Astrocyte (in vitro differentiated cells and primary cell): Measurements from ENCODE around the gene TAB3. TPM values are rescaled to one million over a fixed set of nuclear protein-coding genes. Genes with fewer than 3 reads are reported as not detected.

Source experiments
- DNase-seq: peaks from one replicate; pipeline ENCODE4 v3.0.0-alpha.2; 2010; ENCODE audit warnings: low read depth
- FAIRE-seq: peaks from 2 replicates; lab custom pipeline; 2011; peaks lifted over from hg19 to GRCh38; lab: Jason Lieb, UNC
- H2AFZ ChIP-seq: 2 replicates; pipeline ENCODE4 v1.6.0; 2012; ENCODE audit warnings: low read depth, low read length, inconsistent platforms
- H3K27ac ChIP-seq: 2 replicates; pipeline ENCODE4 v1.5.1; 2011; ENCODE audit warnings: low read depth, low read length, inconsistent platforms
- H3K27me3 ChIP-seq: 2 replicates; pipeline ENCODE4 v1.6.0; 2011; ENCODE audit warnings: low read length, inconsistent platforms; ENCODE audit not compliant: insufficient read depth
- H3K36me3 ChIP-seq: 2 replicates; pipeline ENCODE4 v1.5.1; 2011; ENCODE audit warnings: low read length, inconsistent platforms; ENCODE audit not compliant: insufficient read depth
- H3K4me1 ChIP-seq: 2 replicates; pipeline ENCODE4 v1.5.1; 2011; ENCODE audit warnings: low read length, inconsistent platforms; ENCODE audit not compliant: insufficient read depth
- H3K4me2 ChIP-seq: 2 replicates; pipeline ENCODE4 v1.6.0; 2012; ENCODE audit warnings: low read length, inconsistent platforms
- H3K4me3 ChIP-seq: 2 replicates; pipeline ENCODE4 v1.5.1; 2011; ENCODE audit warnings: low read depth, mild to moderate bottlenecking, low read length, inconsistent platforms; ENCODE audit not compliant: insufficient read depth
- H3K79me2 ChIP-seq: 2 replicates; pipeline ENCODE4 v1.6.0; 2012; ENCODE audit warnings: mild to moderate bottlenecking, low read length, inconsistent platforms; ENCODE audit not compliant: insufficient read depth
- H3K9ac ChIP-seq: 2 replicates; pipeline ENCODE4 v1.6.0; 2012; ENCODE audit warnings: mild to moderate bottlenecking, low read length, inconsistent platforms
- H3K9me3 ChIP-seq: 2 replicates; pipeline ENCODE4 v1.5.1; 2012; ENCODE audit warnings: low read depth, mild to moderate bottlenecking, low read length, inconsistent platforms; ENCODE audit not compliant: insufficient read depth
- H4K20me1 ChIP-seq: 2 replicates; pipeline ENCODE4 v1.6.0; 2012; ENCODE audit warnings: low read length, inconsistent platforms; ENCODE audit not compliant: insufficient read depth
- H3K27ac Mint-ChIP-seq: one replicate; pipeline ENCODE4 v1.8.0; 2021; ENCODE audit warnings: mild to moderate bottlenecking, mixed read lengths; ENCODE audit not compliant: unreplicated experiment
- H3K27me3 Mint-ChIP-seq: one replicate; pipeline ENCODE4 v1.8.0; 2021; ENCODE audit warnings: low read depth, mixed read lengths; ENCODE audit not compliant: unreplicated experiment
- H3K36me3 Mint-ChIP-seq: one replicate; pipeline ENCODE4 v1.8.0; 2021; ENCODE audit warnings: low read depth, mixed read lengths; ENCODE audit not compliant: unreplicated experiment
- H3K4me1 Mint-ChIP-seq: one replicate; pipeline ENCODE4 v1.8.0; 2021; ENCODE audit warnings: low read depth, mixed read lengths; ENCODE audit not compliant: unreplicated experiment
- H3K4me3 Mint-ChIP-seq: one replicate; pipeline ENCODE4 v1.8.0; 2021; ENCODE audit warnings: mild to moderate bottlenecking, moderate library complexity, mixed read lengths; ENCODE audit not compliant: unreplicated experiment
- H3K9me3 Mint-ChIP-seq: one replicate; pipeline ENCODE4 v1.8.0; 2021; ENCODE audit warnings: mild to moderate bottlenecking, mixed read lengths; ENCODE audit not compliant: unreplicated experiment
- EZH2 ChIP-seq: IDR thresholded peaks from 2 replicates; pipeline ENCODE4 v1.6.1; 2012; ENCODE audit warnings: mild to moderate bottlenecking, low read length, inconsistent platforms; ENCODE audit not compliant: insufficient read depth
- total RNA-seq: library from RNA; stranded (reverse); gene quantifications from 2 replicates; pipeline ENCODE4 v1.2.1, GENCODE V29; 2021
- TF ChIP-seq, protein P1 (sequence below): IDR thresholded peaks from 2 replicates; pipeline ENCODE4 v1.5.1; 2011; ENCODE audit warnings: low read depth, mild to moderate bottlenecking, inconsistent platforms, low read length, moderate library complexity; ENCODE audit not compliant: insufficient read depth

Gene TAB3
- total RNA-seq, 1 donor from 2014 or later: 19.3 TPM

DNA sequence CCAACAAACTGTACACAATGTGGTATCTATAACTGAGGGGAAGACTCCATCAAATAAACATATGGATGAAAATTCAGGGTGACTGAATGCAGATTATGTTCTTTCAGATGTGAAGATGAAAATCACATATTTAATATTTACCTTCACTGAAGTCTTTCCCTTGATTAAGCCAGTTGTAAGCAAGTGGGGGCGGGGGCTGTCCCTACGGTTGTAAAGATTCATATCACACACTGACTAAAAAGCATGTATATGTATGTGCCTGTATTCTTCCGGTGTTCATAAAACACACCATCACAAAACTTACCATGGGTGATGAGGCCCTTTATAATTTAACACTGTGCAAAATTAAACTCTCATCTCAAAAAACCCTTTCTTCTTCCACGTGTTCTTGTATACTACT, 1.3 kb downstream of the TAB3 start:
- no peaks in the 10 kb centered on the region for H3K9me3 Mint-ChIP-seq
- Histone ChIP-seq H3K4me2 (peak overlapping the region; percentile 91), H3K4me1 (no peaks in the 10 kb centered on the region), H2AFZ (no peak overlapping the region), H4K20me1 (peaks cover 6% of the 10 kb centered on the region), H3K27me3 (no peaks in the 10 kb centered on the region), H3K36me3 (no peaks in the 10 kb centered on the region), H3K79me2 (peaks cover 59% of the 10 kb centered on the region), H3K9ac (no peak overlapping the region), H3K4me3 (peak overlapping the region; percentile 69), H3K9me3 (no peaks in the 10 kb centered on the region), H3K27ac (no peak overlapping the region)
- no peak for FAIRE-seq
- no peaks in the 10 kb centered on the region for H3K36me3 Mint-ChIP-seq
- H3K27me3 Mint-ChIP-seq: no peaks in the 10 kb centered on the region
- TF ChIP-seq, protein P1, sequence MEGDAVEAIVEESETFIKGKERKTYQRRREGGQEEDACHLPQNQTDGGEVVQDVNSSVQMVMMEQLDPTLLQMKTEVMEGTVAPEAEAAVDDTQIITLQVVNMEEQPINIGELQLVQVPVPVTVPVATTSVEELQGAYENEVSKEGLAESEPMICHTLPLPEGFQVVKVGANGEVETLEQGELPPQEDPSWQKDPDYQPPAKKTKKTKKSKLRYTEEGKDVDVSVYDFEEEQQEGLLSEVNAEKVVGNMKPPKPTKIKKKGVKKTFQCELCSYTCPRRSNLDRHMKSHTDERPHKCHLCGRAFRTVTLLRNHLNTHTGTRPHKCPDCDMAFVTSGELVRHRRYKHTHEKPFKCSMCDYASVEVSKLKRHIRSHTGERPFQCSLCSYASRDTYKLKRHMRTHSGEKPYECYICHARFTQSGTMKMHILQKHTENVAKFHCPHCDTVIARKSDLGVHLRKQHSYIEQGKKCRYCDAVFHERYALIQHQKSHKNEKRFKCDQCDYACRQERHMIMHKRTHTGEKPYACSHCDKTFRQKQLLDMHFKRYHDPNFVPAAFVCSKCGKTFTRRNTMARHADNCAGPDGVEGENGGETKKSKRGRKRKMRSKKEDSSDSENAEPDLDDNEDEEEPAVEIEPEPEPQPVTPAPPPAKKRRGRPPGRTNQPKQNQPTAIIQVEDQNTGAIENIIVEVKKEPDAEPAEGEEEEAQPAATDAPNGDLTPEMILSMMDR: no peak
- TF ChIP-seq EZH2: no peak
- peaks cover 4% of the 10 kb centered on the region for H3K4me1 Mint-ChIP-seq
- no peak overlapping the region for H3K27ac Mint-ChIP-seq
- DNase-seq: no peak
- H3K4me3 Mint-ChIP-seq: peak overlapping the region; percentile 91

DNA sequence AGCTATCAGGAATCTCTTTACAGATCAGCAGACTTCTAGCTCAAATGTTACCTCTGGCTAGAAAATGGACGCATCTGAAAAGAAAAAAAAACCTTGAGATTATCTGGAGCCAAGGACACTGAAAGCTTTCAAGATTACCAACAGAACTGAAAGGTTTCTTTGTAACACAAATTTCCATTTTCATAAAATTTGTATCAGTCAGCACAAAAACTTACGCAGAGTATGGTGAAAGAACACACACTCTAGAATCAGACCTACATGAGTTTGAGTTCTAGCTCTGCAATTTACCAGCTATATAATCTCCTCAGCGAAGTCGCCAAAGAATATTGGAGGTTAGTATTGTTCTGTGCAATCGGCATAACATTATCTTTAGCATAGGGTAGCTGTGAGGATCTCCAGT, 1.8 kb downstream of the TAB3 start:
- peak overlapping the region; percentile 45 for H3K4me3 Mint-ChIP-seq
- no peaks in the 10 kb centered on the region for H3K9me3 ChIP-seq
- TF ChIP-seq EZH2: no peak
- TF ChIP-seq, protein P1: no peak
- no peak overlapping the region for H3K4me3 ChIP-seq
- H3K27ac Mint-ChIP-seq: no peak overlapping the region
- no peak for DNase-seq
- no peak overlapping the region for H2AFZ ChIP-seq
- H3K4me1 Mint-ChIP-seq: peaks cover 4% of the 10 kb centered on the region
- no peak overlapping the region for H3K27ac ChIP-seq
- H3K4me2 ChIP-seq: peak overlapping the region; percentile 91
- H3K9me3 Mint-ChIP-seq: no peaks in the 10 kb centered on the region
- no peaks in the 10 kb centered on the region for H3K27me3 Mint-ChIP-seq
- H3K9ac ChIP-seq: no peak overlapping the region
- H3K36me3 ChIP-seq: no peaks in the 10 kb centered on the region
- H4K20me1 ChIP-seq: peaks cover 6% of the 10 kb centered on the region
- H3K36me3 Mint-ChIP-seq: no peaks in the 10 kb centered on the region
- no peaks in the 10 kb centered on the region for H3K4me1 ChIP-seq
- peaks cover 59% of the 10 kb centered on the region for H3K79me2 ChIP-seq
- no peaks in the 10 kb centered on the region for H3K27me3 ChIP-seq
- no peak for FAIRE-seq

DNA sequence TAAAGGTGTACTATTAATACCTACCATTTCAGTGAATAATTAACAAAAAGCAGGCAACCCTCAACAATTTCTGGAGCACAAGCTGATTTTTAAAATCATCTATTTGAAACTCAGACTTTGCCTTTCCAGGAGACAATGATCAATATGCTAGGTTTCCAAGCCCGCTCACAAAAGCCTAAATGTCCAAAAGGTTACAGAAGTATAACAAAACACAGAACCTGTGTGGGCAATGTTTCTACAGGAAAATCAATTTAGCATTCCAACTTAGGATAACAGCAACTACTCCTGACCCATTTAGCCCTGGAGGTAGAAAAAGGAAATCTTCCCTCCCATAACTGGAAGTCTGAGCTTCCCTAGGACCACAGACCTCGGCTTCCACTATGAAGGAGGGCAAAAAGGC, 3.9 kb downstream of the TAB3 start:
- H3K4me3 Mint-ChIP-seq: no peak overlapping the region
- peaks cover 6% of the 10 kb centered on the region for H4K20me1 ChIP-seq
- no peak overlapping the region for H3K4me2 ChIP-seq
- no peak overlapping the region for H3K27ac ChIP-seq
- no peaks in the 10 kb centered on the region for H3K4me1 ChIP-seq
- H3K79me2 ChIP-seq: peaks cover 69% of the 10 kb centered on the region
- no peaks in the 10 kb centered on the region for H3K9me3 Mint-ChIP-seq
- H3K27me3 ChIP-seq: no peaks in the 10 kb centered on the region
- H3K4me3 ChIP-seq: no peak overlapping the region
- TF ChIP-seq, protein P1: no peak
- no peak for TF ChIP-seq EZH2
- no peak overlapping the region for H3K27ac Mint-ChIP-seq
- DNase-seq: no peak
- peaks cover 4% of the 10 kb centered on the region for H3K4me1 Mint-ChIP-seq
- H3K36me3 ChIP-seq: no peaks in the 10 kb centered on the region
- no peak for FAIRE-seq
- no peak overlapping the region for H2AFZ ChIP-seq
- no peak overlapping the region for H3K9ac ChIP-seq
- H3K9me3 ChIP-seq: no peaks in the 10 kb centered on the region
- H3K36me3 Mint-ChIP-seq: no peaks in the 10 kb centered on the region
- no peaks in the 10 kb centered on the region for H3K27me3 Mint-ChIP-seq
